ENCODE results near the gene USP9Y. TPM values are rescaled to one million over a fixed set of nuclear protein-coding genes. Genes with fewer than 3 reads are reported as not detected.

USP9Y gene
- total RNA-seq, 1 experiment from 2014 or later: not detected

DNA sequence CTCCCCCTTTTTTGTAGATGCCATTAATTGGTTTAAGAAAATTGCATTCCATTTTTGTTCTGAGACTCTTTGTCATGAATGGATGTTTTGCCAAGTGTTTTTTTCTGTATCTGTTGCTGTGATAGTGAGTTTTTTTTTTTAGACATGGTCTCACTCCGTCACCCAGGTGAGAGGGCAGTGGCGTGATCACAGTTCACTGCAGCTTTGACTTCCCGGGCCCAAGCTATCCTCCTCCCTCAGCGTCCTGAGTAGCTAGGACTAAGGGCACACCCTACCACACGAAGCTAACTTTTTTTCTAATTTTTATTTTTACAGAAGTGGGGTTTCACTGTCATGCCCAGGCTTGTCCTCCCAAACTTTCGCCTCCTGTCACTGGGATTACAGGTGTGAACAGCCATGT is 51.8 kb downstream of the USP9Y start:
- CTCF ChIA-PET: no interaction called here
- no TSS peak for BruUV-seq (replicated peaks)
- intact Hi-C loops (cut with micrococcal nuclease; ENCODE audit: unreplicated experiment): no loop called here
- H3K27ac Mint-ChIP-seq (ENCODE audit: unreplicated experiment): no peak overlapping the region
- H3K9me3 Mint-ChIP-seq (ENCODE audit: low read depth, unreplicated experiment): no peaks in the 10 kb centered on the region
- TF ChIP-seq, protein P1, sequence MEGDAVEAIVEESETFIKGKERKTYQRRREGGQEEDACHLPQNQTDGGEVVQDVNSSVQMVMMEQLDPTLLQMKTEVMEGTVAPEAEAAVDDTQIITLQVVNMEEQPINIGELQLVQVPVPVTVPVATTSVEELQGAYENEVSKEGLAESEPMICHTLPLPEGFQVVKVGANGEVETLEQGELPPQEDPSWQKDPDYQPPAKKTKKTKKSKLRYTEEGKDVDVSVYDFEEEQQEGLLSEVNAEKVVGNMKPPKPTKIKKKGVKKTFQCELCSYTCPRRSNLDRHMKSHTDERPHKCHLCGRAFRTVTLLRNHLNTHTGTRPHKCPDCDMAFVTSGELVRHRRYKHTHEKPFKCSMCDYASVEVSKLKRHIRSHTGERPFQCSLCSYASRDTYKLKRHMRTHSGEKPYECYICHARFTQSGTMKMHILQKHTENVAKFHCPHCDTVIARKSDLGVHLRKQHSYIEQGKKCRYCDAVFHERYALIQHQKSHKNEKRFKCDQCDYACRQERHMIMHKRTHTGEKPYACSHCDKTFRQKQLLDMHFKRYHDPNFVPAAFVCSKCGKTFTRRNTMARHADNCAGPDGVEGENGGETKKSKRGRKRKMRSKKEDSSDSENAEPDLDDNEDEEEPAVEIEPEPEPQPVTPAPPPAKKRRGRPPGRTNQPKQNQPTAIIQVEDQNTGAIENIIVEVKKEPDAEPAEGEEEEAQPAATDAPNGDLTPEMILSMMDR (IDR thresholded peaks at IDR 0.05; ENCODE audit: unreplicated experiment): no peak
- DNase-seq: no peak
- H3K36me3 Mint-ChIP-seq (ENCODE audit: insufficient read depth, unreplicated experiment): no peaks in the 10 kb centered on the region
- H3K4me3 Mint-ChIP-seq (ENCODE audit: low read depth, unreplicated experiment): no peak overlapping the region
- H3K27me3 Mint-ChIP-seq (ENCODE audit: unreplicated experiment): no peaks in the 10 kb centered on the region
- no peaks in the 10 kb centered on the region for H3K4me1 Mint-ChIP-seq (ENCODE audit: low read depth, unreplicated experiment)

DNA sequence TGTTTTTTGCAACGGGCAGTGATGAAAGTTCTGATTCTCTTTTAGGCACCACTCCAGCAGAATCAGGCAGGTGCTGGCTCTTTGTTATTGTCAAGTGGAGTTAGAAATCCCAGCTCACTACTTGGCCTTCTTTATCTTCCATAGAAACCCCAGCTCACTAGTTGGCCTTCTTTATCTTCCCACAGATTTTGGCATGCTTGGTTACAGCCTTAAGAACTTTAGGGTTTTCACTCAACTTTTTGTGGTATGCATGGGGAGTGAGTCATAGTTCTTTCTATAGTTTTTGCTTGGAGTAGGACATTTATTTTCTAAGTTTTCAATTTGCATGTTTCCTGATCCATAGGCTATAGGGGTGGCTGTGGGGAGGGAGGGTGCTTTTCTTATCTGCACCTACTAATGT is 55.0 kb downstream of the USP9Y start:
- no peaks in the 10 kb centered on the region for H3K36me3 Mint-ChIP-seq (ENCODE audit: insufficient read depth, unreplicated experiment)
- H3K27ac Mint-ChIP-seq (ENCODE audit: unreplicated experiment): no peak overlapping the region
- no peaks in the 10 kb centered on the region for H3K27me3 Mint-ChIP-seq (ENCODE audit: unreplicated experiment)
- CTCF ChIA-PET: no interaction called here
- no peak overlapping the region for H3K4me3 Mint-ChIP-seq (ENCODE audit: low read depth, unreplicated experiment)
- intact Hi-C loops (cut with micrococcal nuclease; ENCODE audit: unreplicated experiment): no loop called here
- BruUV-seq (replicated peaks): no TSS peak
- no peaks in the 10 kb centered on the region for H3K4me1 Mint-ChIP-seq (ENCODE audit: low read depth, unreplicated experiment)
- no peaks in the 10 kb centered on the region for H3K9me3 Mint-ChIP-seq (ENCODE audit: low read depth, unreplicated experiment)
- TF ChIP-seq, protein P1 (IDR thresholded peaks at IDR 0.05; ENCODE audit: unreplicated experiment): no peak
- DNase-seq: no peak

- TF ChIP-seq, protein P1 (IDR thresholded peaks at IDR 0.05; ENCODE audit: unreplicated experiment): no peak
- DNase-seq: no peak
- Mint-ChIP-seq H3K27ac (ENCODE audit: unreplicated experiment) (no peak overlapping the region), H3K36me3 (ENCODE audit: insufficient read depth, unreplicated experiment) (no peaks in the 10 kb centered on the region), H3K4me1 (ENCODE audit: low read depth, unreplicated experiment) (no peaks in the 10 kb centered on the region), H3K9me3 (ENCODE audit: low read depth, unreplicated experiment) (no peaks in the 10 kb centered on the region), H3K27me3 (ENCODE audit: unreplicated experiment) (no peaks in the 10 kb centered on the region), H3K4me3 (ENCODE audit: low read depth, unreplicated experiment) (no peak overlapping the region)
- intact Hi-C loops (cut with micrococcal nuclease; ENCODE audit: unreplicated experiment): no loop called here
- CTCF ChIA-PET: no interaction called here
- no TSS peak for BruUV-seq (replicated peaks)
Measured at GRCh38 chrY:12765976-12766375, 64.9 kb downstream of the USP9Y start.

DNA sequence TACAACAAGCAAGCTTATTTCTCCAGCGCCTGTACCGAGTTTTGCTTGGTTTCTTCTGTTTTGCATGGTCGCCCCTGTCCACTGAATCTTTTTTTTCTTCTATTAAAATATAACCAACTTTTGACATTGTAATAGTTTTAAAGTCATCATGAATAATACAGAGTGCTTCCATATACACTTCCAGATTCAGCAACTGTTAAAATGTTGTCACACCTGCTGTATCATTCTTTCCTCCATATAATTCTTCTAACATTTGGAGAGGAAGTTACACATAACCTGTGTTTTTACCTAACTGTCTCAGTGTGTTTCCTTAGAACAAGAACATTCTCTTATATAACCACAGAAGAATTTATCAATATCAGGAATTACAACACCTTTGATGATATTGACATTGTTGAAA is 83.5 kb downstream of the USP9Y start:
- TF ChIP-seq, protein P1 (IDR thresholded peaks at IDR 0.05; ENCODE audit: unreplicated experiment): no peak
- intact Hi-C loops (cut with micrococcal nuclease; ENCODE audit: unreplicated experiment): no loop called here
- Mint-ChIP-seq H3K27me3 (ENCODE audit: unreplicated experiment) (no peaks in the 10 kb centered on the region), H3K36me3 (ENCODE audit: insufficient read depth, unreplicated experiment) (no peaks in the 10 kb centered on the region), H3K27ac (ENCODE audit: unreplicated experiment) (no peak overlapping the region), H3K4me1 (ENCODE audit: low read depth, unreplicated experiment) (no peaks in the 10 kb centered on the region), H3K4me3 (ENCODE audit: low read depth, unreplicated experiment) (no peak overlapping the region), H3K9me3 (ENCODE audit: low read depth, unreplicated experiment) (no peaks in the 10 kb centered on the region)
- no TSS peak for BruUV-seq (replicated peaks)
- CTCF ChIA-PET: no interaction called here
- DNase-seq: no peak

- TF ChIP-seq, protein P1 (IDR thresholded peaks at IDR 0.05; ENCODE audit: unreplicated experiment): no peak
- H3K27ac Mint-ChIP-seq (ENCODE audit: unreplicated experiment): no peak overlapping the region
- intact Hi-C loops (cut with micrococcal nuclease; ENCODE audit: unreplicated experiment): no loop called here
- no peaks in the 10 kb centered on the region for H3K9me3 Mint-ChIP-seq (ENCODE audit: low read depth, unreplicated experiment)
- no peaks in the 10 kb centered on the region for H3K27me3 Mint-ChIP-seq (ENCODE audit: unreplicated experiment)
- CTCF ChIA-PET: no interaction called here
- no peak for DNase-seq
- no TSS peak for BruUV-seq (replicated peaks)
- H3K4me1 Mint-ChIP-seq (ENCODE audit: low read depth, unreplicated experiment): no peaks in the 10 kb centered on the region
- H3K4me3 Mint-ChIP-seq (ENCODE audit: low read depth, unreplicated experiment): no peak overlapping the region
- no peaks in the 10 kb centered on the region for H3K36me3 Mint-ChIP-seq (ENCODE audit: insufficient read depth, unreplicated experiment)
Measured at GRCh38 chrY:12793999-12794398, 93.0 kb downstream of the USP9Y start.
